Fibroblast of gingiva (primary cell): ENCODE data around the gene RPH3AL.
"Not testable (repeated sequence)": the region's sequence is repeated elsewhere in the genome, so short reads cannot be mapped to it uniquely, and the experiment has no call there.

ENCODE experiments used
- DNase-seq: peaks from one replicate; pipeline ENCODE4 v3.0.0-alpha.2; 2011; ENCODE audit warnings: low read depth

RPH3AL gene

GRCh38 chr17:224576-224975 lies 128.0 kb downstream of the RPH3AL start:
- not testable (repeated sequence) for DNase-seq

DNA sequence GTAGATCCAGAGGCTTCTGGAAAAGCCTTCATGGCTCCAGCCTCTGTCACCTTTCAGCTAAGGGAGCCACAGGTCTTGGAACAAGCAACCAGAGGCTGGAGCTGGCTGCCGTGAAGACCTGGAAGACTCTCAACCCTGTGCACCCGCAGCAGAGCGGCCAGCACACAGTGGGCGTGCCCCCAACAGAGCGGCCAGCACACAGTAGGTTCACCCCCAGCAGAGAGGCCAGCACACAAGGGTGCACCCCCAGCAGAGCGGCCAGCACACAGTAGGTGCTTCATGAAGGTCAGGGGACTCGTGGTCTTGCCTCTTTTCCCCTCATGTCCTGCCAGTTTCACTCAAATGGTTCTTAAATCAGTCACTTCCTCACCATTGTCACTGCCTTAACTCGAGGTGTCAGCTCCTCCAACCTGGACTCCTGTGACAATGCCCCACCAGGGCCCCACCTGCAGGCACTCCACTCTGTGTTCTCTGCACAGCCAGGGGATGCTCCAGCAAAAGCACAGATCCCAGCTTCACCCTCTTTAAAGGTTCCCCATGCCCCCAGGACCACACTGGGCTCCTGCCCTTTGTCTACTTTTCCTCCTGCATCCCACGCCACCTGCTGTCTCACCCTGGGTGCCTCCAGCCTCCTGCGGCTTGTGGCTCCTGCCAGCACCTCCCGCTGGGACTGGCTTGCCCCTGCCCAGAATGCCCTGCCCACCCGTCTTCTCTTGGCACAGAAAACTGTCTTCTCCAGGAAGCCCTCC lies 128.7 kb downstream of the RPH3AL start:
- no peak for DNase-seq

DNA sequence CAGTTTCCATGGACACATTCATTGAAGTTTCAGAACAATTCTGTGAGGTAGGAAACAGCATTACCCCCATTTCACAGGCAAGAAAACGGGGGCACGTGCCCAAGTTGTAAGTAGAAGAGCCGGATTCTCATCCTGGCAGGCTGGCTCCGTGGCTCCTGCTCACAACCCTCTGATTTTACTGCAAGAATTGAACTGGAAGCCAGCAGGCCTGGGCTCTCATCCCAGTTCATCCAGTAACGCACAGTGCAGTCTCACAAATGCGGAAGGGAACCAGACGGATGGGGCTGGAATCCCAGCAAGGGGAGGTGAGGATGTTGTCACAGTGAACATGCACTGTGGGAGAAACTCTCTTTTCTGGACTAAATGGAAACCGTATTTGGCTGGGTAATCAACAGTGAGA lies 130.4 kb downstream of the RPH3AL start:
- no peak for DNase-seq

GRCh38 chr17:219696-220095 lies 132.9 kb downstream of the RPH3AL start:
- DNase-seq = no peak

- DNase-seq = no peak
Observed at GRCh38 chr17:218432-219110, 134.0 kb downstream of the RPH3AL start.

DNA sequence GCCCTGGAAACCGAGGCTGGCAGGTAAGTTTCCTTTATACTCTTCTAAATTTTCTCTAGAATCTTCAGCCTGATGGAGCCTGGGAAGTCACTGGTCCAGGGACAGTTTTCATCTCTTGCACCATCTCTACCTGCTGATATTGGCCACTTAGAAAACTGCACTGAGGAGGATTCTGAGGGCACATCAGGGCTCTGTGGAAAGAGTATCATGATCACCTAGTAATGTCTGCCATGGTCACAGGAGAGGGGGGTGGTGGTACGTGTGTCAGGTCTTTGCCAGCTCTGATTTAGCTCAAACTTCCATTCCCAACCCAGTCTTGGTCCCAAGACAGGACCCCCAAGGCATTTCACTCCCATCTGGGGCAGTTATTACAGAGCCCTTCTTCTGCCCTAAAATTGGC lies 136.0 kb downstream of the RPH3AL start:
- DNase-seq = no peak

DNA sequence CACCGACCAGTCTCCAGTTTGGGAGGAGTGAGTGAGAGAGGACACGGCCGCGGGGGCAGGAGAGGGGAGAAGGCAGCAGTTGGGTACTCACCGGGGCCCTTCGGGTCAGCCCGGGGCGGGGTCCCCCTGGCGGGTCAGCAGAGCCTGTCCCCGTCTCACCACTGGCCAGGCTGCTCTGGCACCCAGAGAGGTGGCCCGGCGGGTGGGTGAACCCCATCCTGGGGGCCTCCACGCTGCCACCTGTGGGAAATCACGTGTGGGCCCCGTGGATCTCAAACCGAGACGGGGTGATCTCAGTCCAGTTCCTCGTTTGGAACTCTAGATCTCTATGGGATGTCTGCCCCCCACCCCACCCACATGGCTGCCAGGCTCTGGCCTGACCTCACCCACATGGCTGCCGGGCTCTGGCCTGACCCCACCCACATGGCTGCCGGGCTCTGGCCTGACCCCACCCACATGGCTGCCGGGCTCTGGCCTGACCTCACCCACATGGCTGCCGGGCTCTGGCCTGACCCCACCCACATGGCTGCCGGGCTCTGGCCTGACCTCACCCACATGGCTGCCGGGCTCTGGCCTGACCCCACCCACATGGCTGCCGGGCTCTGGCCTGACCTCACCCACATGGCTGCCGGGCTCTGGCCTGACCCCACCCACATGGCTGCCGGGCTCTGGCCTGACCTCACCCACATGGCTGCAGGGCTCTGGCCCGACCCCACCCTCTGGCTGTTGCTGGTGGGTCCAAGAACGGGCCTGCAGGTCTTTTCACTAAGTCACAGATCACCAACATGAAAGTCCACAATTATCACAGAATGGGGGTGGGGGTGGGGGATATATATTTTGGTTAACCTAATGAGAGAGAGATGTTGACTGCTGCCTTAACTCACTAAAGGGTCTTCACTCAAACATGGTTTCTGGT lies 136.8 kb downstream of the RPH3AL start:
- DNase-seq = not testable (repeated sequence)

- no peak for DNase-seq
Observed at GRCh38 chr17:214881-215331, 137.7 kb downstream of the RPH3AL start.

DNA sequence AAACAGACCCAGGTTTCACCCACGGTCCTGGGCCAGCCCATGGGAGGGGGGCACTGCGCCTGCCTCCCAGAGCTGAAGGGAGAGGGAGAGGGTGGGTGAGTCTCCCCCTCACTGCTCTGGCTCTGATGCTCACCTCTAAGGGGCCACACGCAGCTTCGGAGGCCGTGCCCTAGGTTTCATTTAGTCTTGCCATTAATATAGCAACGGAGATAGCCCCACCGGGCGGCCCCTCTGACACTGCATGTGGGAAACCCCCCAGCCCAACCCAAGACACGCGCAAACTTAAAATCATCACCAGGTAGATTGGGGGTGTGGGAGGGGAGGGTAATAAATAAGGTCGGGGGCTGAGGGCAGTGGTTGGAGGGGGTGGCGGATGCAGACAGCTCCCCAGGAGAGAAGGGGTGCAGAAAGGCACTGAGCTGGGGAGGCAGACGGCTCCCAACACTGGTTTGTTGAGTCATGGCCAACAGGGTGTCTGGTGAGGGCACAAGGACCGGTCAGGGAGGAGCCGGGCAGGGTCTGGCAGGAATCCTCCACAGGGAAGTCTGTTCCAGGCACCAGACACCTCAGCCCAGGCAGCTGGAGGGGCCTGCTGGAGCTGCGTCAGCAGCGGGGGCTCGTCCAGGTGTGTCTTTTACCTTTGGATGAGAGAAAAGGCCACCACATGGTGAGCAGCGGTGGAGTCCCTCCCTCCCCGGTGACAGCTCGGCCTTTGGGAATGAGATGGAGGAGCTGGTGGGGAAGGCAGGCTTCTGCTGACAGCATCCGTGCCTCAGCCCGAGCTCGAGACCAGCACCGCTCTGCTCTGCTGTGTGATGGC lies 139.1 kb downstream of the RPH3AL start:
- DNase-seq = no peak

GRCh38 chr17:210402-210801 lies 142.2 kb downstream of the RPH3AL start:
- no peak for DNase-seq

- no peak for DNase-seq
Observed at GRCh38 chr17:208429-208828, 144.2 kb downstream of the RPH3AL start.

DNA sequence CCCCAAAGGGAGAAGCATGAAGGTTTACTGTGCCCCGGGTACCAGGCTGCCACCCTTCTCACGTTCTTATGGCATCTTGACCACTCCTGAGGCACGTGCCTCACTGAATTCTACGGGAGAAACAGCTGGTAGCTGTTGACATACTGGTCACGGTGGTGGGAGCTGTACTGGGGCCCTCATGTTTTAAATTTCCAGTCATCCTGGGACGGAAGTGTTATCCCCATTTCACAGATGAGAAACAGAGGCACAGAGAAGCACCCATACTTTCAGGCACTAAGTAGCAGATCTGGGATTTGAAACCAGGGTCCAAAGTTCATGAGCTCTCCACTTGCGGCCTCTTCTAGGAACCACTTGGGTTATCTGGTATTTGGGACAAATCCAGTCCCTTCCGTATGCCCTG lies 144.8 kb downstream of the RPH3AL start:
- DNase-seq = no peak

GRCh38 chr17:206941-207560 lies 145.6 kb downstream of the RPH3AL start:
- no peak for DNase-seq

DNA sequence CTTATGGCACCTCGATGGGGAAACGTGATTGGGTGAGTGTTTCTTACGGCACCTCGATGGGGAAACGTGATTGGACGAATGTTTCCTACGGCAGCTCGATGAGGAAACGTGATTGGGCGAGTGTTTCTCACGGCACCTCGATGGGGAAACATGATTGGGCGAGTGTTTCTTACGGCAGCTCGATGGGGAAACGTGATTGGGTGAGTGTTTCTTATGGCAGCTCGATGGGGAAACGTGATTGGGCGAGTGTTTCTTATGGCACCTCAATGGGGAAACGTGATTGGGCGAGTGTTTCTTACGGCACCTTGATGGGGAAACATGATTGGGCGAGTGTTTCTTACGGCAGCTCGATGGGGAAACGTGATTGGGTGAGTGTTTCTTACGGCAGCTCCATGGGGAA lies 146.1 kb downstream of the RPH3AL start:
- DNase-seq = not testable (repeated sequence)

DNA sequence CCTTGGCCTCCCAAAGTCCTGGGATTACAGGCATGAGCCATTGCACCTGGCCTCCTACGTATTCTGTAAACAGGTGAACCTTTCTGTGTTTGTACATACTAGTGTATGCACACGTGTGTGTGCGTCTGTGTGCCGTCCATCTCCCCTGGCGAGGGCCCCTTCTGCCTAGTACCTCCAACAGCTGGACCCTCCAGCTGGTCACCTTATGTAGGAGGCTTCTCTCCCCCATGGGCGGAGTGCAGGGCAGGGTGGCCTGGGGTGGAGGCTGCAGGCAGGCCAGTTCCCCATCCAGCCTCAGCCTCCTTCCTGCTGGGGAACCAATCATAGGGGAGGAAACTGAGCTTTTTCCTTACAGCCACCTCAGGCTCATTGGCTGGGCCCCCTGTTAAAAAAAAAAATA lies 146.8 kb downstream of the RPH3AL start:
- DNase-seq = no peak

DNA sequence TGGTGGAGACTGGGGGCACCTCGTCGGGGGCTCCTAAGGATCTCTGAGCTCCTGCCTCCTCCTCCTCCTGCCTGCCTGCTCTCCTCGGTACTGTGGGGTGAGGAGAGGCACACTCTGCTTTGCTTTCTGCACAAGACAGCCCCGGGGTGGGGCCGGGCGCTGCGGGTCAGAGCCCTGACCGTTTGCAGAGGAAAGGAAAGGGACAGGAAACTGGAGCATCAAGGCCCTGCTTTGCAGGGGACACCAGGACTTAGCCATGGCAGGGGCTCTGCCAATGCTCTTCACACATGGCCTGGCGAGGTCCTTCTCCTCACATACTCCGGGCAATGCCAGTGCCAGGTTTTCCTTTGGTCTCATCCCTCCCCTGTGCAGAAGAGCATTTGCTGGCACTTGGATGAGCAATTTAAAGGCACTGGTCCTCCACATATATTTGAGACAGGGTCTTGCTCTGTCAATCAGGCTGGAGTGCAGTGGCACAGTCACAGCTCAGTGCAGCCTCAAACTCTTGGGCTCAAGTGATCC lies 147.4 kb downstream of the RPH3AL start:
- DNase-seq = no peak

- no peak for DNase-seq
Observed at GRCh38 chr17:204427-205147, 148.0 kb downstream of the RPH3AL start.

- no peak for DNase-seq
Observed at GRCh38 chr17:202501-202951, 150.1 kb downstream of the RPH3AL start.

- not testable (repeated sequence) for DNase-seq
Observed at GRCh38 chr17:201736-202135, 150.9 kb downstream of the RPH3AL start.

GRCh38 chr17:201257-201656 lies 151.3 kb downstream of the RPH3AL start:
- DNase-seq = not testable (repeated sequence)
